GM18517 (cell line): ENCODE measurements around the gene WDFY4.
"Not testable (repeated sequence)": the region's sequence is repeated elsewhere in the genome, so short reads cannot be mapped to it uniquely, and the experiment has no call there.

Experiments
- ATAC-seq: cut with Tn5 transposase; IDR thresholded peaks from one replicate; pipeline ENCODE4 v1.9.1; 2021; ENCODE audit warnings: mild to moderate bottlenecking, moderate library complexity; ENCODE audit not compliant: unreplicated experiment

Gene WDFY4, protein sequence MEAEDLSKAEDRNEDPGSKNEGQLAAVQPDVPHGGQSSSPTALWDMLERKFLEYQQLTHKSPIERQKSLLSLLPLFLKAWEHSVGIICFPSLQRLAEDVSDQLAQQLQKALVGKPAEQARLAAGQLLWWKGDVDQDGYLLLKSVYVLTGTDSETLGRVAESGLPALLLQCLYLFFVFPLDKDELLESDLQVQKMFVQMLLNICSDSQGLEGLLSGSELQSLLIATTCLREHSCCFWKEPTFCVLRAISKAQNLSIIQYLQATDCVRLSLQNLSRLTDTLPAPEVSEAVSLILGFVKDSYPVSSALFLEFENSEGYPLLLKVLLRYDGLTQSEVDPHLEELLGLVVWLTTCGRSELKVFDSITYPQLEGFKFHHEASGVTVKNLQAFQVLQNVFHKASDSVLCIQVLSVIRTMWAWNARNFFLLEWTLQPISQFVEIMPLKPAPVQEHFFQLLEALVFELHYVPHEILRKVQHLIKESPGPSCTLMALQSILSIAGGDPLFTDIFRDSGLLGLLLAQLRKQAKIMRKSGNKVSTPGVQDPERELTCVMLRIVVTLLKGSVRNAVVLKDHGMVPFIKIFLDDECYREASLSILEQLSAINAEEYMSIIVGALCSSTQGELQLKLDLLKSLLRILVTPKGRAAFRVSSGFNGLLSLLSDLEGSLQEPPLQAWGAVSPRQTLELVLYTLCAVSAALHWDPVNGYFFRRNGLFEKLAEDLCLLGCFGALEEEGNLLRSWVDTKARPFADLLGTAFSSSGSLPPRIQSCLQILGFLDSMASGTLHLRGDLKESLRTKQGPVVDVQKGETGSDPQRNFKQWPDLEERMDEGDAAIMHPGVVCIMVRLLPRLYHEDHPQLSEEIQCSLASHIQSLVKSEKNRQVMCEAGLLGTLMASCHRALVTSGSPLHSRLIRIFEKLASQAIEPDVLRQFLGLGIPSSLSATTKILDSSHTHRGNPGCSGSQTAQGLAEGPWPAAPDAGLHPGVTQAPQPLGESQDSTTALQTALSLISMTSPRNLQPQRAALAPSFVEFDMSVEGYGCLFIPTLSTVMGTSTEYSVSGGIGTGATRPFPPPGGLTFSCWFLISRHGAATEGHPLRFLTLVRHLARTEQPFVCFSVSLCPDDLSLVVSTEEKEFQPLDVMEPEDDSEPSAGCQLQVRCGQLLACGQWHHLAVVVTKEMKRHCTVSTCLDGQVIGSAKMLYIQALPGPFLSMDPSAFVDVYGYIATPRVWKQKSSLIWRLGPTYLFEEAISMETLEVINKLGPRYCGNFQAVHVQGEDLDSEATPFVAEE (N-terminal part only)

DNA sequence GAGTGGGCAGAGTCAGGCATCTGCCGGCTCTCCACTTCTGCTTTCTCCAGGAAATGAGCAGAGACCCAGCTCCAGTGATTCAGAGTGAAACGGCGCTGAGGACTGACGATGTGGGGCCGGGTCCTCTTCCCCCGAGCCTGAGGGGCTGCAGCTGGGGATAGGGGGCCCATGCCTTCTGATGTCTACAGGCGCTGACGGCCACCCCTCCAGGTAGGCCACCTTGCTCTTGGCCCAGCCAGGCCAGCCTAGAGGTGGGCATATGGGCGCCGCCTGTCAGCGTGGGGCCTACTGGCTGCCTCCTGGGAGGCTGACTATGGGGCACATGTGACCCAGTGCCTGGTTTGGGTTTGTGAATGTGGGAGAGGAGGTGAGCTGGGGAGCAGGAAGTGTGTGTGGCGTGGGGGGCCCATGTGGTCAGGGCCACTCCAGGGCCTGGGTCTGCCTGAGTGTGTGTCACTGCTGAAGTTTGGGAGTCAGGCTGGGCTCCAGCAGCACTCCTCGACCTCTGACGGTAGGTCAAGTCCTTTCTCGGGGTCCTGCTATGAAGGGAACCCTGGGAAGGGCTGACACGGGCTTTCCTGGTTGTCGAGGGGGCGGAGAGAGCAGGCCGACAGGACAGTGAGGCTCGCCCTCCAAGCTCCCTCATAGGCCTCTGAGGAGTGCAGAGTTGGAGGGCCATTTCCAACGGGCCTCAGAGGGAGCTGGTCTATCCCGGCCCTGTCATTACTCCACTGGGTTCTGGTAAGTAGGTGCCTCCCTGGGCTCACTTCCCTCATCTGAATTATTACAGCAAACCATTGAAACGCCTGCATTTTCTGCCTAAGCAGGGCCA, at the start of gene WDFY4:
Gene WDFY4 (plus strand): TSS at position 82 of the 832 bp plus-strand sequence. CDS start 24,860 bp downstream, outside the sequence.
- peak; percentile 61 for ATAC-seq

DNA sequence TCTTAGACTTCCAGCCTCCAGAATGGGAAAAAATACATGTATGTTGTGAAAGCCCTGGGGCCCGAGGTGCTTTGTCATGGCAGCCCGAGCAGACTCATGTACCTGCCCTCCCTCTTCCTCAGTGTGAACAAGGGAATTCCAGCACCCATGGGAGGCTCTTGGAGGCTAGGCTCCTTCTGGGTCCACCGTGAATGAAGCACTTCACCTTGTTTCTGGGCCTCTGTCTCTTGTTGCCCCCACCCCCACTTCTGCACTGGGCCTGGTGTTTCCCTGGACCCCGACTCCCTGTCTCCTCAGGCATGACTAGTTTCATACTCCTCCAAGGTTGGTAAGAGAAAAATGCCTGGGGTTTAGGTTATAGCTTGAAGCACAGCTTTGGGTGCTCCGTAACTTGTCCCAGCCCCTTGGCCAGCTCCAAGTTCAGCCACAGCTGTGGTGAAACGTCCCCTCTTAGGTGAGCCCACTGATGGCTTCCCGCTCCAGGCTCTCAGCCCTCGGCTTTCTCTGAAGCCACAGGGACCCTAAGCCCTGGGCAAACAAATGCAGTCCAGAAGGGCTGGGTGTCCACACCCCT, 49.6 kb upstream of the WDFY4 start:
- no peak for ATAC-seq

DNA sequence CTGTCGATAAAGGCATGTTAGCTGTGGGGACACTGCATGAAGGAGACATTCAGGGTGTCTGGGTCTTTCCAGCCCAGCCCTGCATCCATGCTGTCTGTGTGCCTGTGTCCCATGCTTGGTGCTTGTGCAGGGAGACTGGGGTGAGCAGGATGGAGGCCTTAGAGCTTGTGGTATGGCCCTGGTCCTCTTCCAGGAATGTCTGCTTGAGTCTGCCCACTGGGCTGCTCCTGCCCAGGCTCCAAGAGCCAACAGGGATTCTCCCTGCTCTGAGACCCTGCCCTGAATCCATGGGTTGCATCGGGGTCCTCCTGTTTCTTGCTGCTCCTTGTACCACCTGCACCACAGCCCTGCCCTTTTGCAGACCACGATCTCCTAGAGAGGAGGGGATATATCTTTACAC, 48.4 kb upstream of the WDFY4 start:
- ATAC-seq = no peak

DNA sequence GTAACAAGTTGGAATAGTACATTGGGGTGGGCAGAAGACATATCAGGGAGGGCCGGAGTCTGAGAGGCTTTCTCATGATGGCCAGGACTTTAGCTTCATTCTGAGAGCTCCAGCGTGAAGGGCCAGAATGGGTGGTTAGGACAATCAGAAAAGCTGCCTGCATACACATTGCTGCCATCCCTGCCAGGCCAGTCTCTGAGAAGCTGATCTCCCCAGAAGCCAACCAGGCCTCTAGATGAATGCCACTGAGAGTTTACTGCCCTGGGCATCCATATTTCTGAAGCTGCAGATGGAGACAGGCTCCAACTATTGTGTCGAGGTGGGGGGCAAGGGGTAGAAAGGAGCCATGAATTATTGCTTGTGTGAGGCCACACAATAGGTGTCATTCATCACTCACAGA, 47.8 kb upstream of the WDFY4 start:
- no peak for ATAC-seq

DNA sequence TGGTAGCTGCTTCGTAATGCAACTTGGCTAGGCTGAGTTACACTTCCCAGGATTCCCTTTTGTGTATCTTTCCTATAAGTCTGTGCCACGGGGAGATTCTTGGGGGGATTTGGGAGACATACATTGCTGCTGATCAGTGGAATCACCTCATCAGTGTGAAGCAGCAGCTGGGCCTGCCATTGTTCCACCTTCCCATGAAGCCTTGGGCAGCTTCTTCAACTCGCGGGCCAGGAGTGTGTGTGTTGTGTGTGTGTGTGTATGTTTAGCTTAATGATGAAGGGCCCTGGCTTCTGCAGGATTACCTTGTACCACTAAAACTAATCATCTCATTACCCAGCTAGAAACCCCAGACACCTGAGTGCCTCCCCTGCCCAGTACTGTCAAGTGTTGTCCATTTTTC, 46.5 kb upstream of the WDFY4 start:
- ATAC-seq = no peak

DNA sequence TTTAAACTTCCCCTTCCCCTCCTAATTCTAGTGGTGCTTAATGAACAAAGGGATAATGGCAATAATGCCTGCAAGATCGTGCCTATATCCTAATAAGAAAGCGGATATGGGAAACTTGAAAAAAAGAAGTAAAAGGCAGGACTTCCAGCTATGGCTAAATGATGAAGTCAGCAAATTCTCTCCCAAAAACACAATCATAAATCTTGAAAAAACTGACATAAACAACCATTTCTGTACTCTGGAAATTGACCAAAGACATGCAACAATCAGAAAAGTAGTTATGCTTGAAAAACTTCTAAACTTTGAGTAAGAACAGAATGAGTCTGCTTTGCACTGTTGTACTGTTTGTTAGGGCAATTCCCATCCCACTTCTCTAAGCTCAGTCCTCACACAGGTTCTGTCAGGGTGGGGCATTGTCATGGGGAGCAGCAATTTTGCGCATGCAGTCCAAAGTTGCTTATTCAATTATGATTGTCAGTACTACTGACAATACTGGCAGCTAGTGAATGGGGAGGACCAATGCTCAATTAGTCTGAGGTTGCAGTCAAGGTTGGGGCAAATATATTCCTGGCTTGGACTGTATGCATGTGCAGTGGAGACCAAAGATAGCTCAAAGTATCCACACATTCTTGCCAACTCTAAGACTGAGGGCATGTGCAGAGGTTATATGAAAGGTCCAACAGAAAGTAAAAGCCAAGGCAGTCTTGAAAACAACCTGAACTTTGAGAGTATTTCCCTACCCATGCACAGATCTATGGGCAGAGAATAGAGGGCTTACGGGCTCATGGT, 45.7 kb upstream of the WDFY4 start:
- ATAC-seq = no peak

DNA sequence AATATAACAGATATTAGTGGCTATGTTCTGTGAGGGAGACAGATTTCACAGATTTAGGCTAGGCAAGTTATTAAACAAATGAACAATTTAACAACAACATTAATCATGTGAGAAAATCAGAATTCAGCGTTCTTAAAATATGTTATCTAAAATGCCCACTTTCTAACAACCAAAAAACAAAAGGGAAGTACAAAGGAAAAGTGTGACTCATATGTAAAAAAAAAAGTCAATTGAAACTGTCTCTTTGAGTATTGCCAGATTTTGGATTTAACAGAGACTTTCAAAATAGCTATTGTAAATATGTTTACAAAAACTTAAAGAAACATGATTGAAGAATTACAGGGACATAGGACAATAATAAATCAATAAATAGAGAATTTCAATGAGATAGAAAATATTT, 45.0 kb upstream of the WDFY4 start:
- ATAC-seq = no peak

DNA sequence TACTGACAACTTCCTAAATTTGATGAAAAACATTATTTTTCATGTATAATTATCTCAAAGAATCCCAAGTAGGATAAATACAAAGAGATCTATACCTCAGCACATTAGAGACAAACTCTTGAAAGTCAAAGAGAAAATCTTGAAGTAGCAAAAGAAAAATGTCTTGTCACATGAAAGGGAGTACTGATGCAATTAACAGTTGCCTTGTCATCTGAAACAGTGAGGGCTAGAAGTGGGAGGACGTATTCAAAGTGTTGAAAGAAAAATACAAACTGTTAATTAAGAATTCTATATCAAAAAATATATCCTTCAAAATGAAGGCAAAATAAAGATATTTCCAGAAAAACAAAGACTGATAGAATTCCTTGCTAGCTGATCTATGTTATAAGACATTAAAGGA, 44.3 kb upstream of the WDFY4 start:
- ATAC-seq = no peak

DNA sequence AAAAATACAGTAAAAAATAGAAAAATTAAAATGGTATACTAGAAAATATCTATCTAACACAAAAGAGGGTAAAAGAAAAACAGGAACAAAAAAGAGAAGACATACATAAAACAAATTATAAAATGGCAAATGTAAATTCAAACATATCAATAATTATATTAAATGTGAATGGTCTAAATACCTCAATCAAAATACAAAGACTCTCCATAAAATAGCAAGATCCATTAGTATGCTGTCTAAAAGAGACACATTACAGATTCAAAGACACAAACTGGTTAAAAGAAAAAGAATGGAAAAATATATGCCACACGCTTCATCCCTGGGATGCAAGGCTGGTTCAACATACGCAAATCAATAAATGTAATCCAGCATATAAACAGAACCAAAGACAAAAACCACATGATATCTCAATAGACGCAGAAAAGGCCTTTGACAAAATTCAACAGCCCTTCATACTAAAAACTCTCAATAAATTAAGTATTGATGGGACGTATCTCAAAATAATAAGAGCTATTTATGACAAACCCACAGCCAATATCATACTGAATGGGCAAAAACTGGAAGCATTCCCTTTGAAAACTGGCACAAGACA, 43.5 kb upstream of the WDFY4 start:
- ATAC-seq = not testable (repeated sequence)

DNA sequence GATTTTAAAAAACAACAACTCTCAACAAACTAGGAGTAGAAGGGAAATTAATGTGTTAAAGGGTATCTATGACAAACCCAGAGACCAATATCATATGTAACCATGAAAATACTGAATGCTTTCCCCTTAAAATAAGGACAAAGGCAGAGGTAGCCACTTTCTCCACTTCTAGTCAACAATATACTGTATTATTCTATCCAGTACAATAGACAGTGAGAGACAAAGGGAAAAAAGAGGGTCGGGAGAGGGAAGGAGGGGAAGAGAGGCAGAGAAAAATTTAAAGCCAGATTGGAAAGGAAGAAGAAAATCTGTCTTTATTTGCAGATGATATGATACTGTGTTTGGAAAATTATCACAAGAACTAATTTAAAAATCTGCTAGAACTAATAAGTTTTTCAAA, 39.1 kb upstream of the WDFY4 start:
- no peak for ATAC-seq

DNA sequence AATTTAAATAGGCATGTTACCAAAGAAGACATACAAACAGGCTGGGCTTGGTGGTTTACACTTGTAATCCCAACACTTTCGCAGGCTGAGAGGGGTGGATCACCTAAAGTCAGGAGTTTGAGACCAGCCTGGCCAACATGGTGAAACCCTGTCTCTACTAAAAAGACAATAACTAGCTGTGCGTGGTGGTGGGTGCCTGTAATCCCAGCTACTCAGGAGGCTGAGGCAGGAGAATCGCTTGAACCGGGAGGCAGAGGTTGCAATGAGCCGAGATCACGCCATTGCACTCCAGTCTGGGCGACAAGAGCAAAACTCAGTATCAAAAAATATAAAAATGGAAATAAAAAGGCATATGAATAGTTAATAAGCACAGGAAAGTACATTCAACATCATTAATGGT, 37.6 kb upstream of the WDFY4 start:
- not testable (repeated sequence) for ATAC-seq

DNA sequence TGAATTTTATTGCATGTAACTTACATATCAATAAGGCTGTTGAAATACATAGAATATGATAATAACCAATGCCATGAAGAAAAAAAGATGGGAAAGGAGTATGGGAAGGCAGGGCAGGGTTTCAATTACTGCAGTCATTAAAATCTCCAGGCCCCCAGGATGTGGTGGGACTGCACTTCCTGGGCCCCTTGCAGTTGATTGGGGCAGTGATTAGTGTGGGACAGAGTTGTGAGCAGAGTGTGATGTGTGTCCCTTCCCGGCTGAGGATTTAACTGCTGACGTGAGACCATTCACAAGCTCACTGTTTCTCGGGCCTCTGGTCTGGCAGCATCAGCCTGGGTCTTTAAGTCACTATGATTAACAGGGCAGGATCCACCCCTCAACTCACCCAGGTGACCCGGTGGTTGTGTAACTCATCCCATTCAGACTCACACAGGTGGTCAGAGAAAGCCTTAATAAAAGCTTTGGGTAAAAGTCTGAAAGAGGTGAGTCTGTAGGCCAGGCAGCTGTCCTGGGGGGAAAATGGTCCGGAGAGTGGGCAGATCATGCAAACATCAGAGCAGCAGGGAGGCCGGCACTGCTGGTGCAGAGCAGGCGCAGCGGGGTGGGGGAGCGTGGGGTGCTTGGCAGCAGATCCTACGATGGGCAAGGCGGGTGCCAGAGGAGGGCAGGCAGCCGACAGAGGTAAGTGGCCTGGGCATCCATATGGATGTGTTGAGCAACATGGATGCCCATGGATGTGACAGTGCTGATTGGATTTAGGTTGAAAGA, 36.3 kb upstream of the WDFY4 start:
- ATAC-seq = no peak

DNA sequence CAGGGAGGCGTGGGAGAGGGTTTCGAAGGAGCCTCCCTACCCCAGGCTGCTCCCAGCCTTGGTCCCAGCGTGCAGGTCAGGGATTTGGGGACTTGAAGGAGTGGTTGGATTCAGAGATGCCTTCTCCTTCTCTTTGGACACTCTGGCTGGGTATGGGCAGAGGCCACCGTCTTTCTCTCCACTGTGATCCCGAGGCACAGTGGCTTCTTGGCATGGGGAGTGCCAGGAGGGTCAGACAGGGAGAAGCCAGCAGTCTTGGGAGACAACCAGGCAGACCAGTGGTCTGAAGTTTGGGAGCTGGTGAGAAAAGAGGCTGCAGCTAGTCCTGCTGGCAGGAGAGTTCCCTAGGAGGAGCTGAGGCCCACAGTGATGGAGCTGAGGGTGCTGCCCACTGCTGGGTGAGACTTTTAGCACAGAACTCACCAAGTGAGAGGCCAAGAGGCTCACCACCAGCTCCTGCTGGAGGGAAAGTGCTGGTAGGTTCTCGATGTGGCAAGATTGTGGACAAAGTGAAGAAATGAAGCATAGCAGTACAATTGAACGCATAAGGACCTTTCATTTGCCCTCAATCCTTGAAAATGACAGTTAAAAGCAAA, 35.2 kb upstream of the WDFY4 start:
- no peak for ATAC-seq

DNA sequence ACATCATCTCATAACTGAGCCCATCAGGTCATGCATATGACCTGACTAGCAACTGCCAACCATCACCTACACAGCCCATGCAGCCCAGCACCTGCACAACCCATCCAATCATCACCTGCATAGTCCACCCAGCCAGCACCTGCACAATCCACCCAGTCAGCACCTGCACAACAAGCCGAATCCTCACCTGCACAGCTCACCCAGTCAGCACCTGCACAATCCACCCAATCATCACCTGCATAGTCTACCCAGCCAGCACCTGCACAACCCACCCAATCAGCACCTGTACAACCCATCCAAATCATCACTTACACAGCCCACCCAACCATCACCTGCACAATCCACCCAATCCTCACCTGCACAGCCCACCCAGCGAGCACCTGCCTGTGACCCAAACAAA, 33.4 kb upstream of the WDFY4 start:
- ATAC-seq = no peak

DNA sequence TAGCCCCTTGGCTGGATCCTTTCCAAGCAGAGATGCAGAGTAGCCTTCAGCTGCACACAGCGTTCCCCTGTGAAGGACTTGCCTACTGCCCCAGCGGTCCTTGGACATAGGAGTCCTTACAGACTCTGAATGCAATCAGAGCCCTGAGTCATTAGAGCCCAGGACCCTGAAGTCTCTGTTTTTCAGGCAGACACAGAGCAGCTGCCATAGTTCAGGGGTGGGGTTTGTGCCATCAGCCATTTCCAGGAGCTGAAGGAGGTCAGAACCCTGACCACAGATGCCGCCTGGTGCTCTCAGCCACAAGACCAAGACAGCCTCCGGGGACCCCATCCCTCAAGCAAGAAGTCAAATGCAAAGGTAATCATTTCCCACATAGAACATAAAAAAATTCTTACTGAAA, 32.8 kb upstream of the WDFY4 start:
- ATAC-seq = no peak

DNA sequence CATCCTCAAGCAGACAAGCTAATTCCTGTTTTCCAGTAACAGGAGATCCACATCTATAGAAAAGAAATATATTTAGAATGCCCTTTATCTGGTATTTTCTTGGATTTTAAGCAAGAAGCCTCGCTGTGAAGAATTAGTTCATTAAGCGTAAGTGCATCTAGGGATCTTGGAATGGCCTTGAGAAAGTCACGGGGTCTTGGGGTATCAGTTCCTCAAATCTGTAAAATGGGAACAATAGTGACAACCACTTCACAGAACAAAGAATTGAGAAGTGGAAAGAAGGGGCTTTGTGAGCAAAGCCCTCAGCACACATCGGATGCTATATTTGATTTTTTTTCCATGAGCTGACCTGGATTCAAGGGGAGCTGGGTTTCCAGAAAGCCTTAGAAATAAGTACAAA, 32.3 kb upstream of the WDFY4 start:
- ATAC-seq = no peak

DNA sequence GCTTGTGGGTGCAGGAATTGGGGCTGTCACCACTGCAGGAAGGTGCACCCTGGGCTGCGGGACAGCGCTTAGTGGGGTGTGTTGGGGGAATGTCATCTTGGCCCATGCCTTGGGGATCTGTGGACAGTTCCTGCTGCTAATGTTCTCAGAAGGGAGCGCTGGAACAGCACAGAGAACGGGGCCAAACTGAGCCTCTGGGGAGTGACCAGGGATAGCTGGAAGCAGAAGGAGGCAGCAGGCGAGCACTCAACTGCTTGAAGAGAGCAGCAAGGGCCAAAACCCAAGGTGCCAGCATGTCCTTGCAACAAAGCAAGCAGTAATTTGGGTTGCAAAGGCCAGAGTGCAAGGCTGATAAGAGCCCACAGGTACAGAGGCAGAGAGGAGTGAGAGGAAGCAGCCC, 31.3 kb upstream of the WDFY4 start:
- ATAC-seq = no peak
